CD1c-positive myeloid dendritic cell (primary cell): ENCODE measurements around the gene ZFAND2B.

ENCODE experiments used
- DNase-seq: peaks from one replicate; pipeline ENCODE4 v3.0.0-alpha.2; 2016; ENCODE audit errors: extremely low spot score

ZFAND2B gene

DNA sequence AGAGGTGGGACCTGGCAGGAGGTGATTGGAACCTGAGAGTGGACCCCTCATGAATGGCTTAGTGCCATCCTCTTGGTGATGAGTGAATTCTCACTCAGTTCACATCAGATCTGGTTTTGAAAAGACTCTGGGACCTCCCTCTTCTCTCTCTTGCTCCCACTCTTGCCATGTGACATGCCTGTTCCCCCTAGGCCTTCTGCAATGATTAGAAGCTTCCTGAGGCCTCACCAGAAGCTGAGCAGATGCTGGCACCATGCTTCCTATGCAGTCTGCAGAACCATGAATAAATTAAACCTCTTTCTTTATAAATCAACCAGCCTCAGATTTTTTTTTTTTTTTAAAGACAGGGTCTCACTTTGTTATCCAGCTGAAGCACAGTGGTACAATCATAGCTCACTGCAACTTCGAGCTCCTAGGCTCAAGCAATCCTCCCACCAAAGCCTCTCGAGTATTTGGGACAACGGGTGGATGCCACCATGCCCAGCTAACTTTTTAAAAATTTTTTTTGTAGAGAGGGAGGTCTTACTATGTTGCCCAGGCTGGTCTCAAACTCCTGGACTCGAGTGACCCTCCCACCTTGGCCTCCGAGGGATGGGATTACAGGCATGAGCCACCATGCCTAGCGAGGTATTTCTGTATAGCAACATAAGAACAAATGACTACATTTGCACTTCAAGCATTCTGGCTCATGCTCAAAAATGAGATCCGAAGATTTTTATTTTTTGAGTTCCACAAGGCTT, 2.0 kb upstream of the ZFAND2B start:
- DNase-seq, result no peak

DNA sequence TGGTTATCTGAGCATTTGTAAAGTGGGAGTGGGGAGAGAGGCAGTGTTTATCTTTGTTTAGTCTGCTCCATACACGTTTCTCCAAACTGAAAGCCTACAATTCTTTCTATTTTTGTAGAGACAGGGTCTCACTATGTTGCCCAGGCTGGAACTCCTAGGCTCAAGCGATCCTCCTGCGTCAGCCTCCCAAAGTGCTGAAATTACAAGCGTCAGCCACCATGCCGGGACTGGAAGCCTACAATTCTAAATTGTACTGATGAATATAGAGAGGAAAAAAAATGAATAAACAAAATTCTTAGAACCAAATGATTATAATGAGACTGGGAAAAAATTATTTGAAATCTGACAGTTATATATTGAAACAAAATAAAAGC, 1.4 kb upstream of the ZFAND2B start:
- no peak for DNase-seq

DNA sequence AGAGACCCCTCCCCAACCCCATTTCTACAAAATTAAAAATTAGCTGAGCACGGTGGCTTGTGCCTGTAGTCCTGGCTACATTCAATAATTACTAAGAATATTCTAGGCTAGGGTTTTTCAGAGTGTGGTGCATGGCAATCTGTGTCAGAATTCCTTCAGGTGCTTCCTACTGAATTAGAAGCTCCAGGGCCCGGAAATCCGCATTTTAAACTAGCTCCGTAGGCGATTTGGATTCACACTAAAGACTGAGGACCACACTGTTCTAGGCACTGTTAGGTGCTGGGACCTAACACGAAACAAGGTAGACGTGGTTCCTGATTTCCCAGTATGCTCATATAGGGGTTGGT, 628 bp upstream of the ZFAND2B start:
- no peak for DNase-seq

DNA sequence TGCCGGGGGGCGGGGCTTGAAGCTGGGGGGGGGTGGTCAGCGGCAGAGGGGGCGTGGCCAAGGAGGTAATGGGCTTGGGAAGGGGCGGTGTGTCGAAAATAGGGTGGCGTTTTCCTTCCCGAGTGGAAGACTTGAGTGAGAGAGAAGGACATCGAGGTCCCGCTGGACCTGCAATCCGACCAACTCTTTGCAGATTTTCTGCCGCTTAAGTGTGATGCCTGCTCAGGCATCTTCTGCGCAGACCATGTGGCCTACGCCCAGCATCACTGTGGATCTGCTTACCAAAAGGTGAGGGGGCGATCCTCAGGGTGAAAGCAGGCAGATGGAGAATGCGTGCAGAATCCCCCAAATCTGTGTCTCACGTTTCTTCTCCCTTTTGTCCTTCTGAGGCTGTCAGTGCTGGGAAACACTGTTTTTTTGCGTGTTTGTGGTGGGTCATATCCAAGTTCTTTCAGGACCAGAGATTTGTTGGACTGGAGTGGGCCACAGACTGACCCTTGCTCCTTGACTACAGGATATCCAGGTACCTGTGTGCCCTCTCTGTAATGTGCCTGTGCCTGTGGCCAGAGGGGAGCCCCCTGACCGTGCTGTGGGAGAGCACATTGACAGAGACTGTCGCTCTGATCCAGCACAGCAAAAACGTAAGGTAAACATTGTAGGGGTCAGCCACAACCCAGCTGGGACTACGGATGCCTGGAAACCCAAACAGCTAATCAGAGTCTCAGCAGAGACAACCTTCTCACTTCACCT, 727 bp downstream of the ZFAND2B start:
- DNase-seq, result no peak

DNA sequence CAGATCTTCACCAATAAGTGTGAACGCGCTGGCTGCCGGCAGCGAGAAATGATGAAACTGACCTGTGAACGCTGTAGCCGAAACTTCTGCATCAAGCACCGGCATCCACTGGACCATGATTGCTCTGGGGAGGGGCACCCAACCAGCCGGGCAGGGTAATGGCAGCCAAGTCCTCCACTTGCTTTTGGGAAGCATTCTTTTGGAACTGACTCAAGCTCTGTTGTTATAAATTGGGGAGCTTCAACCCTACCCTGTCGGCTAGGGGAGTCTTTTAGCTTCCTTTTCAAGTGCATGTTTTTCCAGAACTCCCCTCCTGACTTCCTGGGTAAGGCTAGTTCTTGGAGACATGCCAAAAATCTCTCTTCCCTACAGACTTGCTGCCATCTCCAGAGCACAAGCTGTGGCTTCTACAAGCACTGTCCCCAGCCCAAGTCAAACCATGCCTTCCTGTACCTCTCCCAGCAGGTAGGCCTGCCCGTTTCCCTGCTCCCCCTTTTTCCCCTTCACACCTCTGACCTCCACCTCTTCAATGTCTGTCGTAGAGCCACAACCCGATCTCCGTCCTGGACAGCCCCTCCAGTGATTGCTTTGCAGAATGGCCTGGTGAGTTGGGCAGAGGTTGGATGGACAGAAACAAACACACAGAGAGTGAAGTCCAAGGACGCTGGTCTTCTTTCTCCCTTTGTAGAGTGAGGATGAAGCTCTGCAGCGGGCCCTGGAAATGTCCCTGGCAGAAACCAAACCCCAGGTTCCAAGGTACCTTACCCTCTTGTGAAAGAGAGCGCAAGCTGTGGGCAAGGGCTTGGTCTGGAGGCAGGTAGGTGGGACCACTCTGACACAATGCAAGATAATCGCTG, 1.5 kb downstream of the ZFAND2B start:
- DNase-seq, result no peak

DNA sequence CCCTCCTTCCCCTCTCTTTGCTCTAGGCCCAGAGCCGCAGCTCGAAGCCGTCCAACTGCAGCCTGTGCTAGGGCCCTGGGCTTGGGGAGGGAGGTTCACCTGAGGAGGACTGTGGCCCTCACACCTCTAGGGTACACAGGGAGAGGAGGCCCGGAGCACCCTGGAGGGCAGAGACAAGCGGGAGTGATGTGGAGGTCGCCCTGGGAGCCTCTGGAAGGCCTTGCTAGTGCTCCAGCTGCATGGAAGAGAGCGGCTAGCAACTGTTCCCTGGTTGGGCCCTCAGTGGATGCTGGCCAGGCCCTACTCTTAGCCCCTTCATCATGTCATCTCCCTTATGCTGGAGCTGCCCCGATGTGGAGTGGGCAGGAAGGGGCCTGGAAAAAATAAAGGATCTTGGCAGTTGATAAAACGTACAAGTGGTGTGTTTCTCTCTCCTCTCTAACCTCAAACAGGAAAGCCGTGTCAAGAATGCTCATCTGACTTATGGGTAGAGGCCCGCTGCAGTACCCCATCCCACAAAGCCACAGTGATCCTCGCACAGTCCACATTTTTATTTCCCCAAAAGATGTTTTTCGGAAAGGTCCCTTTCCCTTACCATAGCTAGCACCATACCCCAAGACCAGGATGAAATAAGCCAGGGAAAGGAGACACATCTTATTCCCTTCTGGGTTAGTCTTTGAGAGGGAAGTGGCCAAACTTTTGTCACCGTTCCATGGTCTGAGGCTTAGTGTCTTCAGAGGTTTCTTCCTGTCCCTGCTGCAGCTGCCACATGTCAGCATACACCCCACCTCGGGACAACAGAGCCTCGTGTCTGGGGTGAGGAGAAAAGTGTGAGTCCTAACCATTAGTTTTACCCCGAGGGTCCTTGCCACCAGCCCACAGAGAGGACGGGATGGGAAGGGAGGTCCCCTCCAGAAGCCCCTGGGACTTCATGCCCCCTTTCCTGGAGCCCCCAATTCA, 2.9 kb downstream of the ZFAND2B start:
- DNase-seq, result no peak

DNA sequence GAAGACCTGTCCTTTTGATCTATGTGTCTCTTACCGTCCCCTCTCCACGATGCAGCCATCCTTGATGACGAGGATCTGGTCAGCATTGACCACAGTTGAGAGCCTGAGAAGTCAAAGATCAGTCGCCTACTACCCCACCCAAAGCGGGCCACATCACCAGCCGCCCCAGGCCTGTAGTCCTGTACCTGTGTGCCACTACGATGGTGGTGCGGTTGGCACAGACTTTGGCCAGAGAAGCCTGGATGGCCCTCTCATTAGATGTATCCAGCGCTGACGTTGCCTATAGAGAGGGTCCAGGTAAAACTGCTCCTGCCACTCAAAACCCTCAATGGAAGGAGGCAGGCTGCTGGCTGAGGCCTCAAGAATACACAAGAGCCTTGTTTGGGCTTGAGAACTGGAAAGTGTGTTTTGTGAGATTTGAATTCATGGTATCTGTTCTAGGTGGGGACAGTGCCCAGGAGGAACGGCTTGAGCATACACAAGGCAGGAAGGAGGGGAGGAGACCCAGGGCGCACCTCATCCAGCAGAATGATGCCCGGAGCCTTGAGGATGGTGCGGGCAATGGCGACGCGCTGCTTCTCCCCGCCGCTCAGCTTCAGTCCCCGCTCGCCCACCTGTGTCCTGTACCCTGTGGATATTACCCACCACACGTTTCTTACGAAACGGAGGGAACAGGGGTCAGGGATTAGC, 3.8 kb downstream of the ZFAND2B start:
- no peak for DNase-seq

DNA sequence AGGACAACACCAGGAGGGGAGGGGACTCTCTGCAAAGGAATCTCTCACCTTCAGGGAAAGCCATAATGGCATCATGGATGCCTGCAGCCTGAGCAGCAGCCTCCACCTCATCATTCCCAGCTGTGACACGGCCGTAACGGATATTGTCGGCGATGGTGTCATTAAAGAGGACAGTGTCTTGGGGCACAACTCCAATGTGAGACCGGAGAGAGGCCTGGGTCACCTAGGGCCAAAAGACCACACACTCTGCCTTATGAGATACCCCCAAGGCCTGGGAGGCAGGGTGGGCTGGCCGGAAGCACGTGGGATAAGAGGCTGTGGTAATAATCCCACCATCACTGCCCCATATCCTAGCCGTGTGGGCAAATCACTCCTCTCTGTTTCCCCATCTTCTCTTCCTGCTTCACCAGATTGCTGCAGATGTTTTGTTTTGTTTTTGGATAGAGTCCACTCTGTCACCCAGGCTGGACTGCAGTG, 4.3 kb downstream of the ZFAND2B start:
- DNase-seq, result no peak

DNA sequence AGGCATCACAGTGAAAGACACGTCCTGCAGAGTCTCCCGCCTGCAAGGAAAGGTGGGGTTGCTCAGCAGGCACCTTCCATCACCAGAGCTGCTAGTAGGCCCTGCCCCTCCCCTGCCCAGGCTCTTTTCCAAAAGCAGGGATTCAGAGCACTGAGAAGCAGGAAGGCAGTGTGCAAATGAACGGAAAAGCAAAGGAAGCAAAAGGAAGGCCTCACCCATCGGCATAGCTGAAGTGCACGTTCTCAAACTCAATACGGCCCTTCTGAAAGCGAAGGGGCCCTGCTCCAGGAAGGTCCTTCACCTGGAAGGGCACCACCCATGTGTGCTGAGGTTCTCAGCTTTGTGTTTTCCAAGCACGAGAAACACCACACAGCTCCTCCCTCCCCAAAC, 6.4 kb downstream of the ZFAND2B start:
- DNase-seq, result no peak

DNA sequence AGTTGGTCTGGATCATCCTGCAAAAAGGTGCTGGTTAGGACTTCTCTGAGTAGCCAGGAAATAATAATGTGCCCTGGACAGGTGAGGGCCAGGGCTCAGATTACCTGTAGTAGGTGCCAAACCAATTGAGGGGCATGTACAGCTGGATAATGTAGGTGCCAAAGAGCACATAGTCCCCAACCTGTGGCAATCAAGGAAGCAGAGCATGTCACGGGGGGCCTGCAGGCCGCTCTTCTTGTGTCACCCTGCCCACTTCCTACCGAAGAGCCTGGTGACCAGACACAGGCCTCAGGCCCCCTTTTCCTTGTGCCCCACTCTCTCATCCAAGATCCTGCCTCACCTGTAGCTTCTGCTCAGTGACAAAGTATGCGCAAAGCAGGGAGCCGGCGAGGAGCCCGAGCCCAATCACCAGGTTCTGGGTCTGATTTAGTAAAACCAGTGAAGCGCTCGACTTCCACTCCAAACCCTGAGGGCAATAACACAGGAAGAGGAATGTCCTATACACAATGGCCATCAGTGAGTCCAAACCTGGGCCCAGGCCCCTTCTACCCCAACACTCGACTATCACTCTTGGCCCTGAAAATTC, 7.0 kb downstream of the ZFAND2B start:
- no peak for DNase-seq

DNA sequence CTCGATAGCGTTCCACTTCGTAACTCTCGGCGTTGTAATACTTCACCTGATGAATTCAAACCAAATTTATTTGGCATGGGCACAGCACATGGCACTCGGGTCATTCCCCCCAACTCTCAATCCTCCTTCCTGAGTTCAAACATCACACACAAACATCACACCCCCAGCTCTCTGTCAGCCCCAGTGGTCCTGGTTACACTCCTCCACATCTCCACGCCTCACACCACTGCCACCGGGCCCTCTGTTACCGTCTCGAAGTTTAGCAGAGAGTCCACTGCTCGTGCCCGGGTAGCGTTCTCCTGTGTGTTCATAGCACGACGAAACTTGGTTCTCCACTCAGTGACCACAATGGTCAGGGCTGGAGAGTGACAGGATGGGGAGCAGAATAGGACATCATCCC, 7.6 kb downstream of the ZFAND2B start:
- DNase-seq, result no peak

DNA sequence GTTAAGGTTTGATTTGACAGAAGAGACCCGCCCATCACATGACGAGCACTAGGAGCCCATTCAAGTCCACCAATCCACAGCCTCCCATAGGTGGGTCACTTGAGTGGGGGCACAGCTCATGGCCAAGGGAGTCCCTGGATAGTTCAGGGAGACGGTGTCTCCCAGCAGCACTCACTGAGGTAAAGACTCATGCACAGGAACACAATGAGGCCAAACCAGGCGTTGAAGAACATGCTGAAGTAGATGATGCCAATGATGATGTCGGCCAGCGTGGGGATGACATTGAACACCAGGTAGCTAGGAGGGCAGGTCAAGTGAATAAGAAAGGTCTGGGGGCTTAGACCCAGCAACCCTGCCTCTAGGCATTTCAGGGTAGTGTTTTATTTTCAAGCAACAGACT, 8.2 kb downstream of the ZFAND2B start:
- DNase-seq, result no peak

DNA sequence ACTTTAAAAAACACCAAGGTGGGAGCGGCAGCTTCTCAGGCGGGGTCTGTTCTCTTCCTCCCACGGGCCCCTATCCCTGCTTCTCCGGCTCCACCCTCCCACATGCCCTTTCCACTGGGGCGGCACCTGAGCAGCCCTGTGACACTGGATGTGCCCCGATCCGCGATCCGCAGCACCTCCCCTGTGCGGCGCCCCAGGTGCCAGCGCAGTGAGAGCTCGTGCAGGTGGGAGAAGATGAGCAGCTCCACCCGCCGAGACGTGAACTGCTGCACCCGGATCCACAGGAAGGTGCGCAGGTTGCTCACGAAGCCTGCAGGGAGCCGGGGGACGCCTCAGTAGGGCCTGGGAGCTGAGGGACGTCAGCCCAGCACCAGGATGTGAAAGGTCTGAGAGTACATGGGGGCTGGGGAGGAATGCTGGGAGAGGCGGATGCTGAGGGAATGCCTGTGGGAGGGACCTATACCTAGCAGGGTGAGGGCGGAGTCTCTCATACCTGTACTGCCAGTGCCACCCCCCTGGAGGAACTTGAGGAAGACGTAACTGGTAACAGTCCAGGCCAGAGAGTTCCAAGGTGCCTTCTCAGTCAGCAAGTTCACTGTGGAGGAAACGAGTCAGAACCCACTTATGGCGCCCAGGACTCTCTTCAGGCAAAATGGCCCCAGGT, 9.4 kb downstream of the ZFAND2B start:
- DNase-seq, result no peak

DNA sequence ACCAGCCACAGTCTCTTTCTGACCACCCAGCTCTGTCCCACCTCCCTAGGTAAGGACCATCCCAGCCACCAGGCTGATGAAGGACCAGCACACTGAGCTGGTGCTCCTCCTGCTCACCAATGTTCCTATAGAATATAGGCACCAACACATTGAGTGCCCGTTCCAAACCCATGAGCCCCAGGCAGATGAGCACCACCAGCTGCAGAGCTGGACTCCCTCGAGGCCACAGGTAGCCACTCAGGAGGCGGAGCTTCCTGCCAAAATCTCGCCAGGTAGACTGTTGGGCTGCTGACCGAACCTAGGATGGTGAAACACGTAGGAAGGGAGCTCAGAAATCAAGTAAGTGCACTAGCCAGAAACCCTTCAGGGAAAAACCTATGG, 9.9 kb downstream of the ZFAND2B start:
- no peak for DNase-seq

DNA sequence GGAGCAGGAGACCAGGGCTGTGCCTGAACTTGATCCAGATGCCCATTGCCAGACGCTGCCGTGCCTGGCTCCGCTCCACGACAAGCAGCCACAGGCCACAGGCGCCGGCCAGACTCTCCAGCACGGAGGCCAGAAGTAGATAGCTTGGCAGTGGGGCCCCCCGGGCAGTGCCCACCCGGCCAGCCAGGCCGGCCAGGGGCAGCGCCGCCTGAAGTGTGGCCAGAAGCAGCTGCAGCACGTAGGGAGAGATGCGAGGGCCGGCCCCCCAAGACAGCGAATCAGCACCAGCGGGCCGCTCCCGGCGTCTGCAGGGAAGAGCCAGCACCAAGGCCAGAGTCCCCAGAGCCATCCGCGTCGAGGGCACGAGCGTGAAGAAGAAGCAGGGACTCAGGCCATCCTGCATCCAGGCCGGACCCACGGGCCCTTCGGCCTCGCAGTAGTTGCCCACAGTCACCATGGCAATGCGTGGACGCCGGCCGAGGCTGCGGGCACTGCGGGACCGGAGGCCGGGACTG, 11.7 kb downstream of the ZFAND2B start:
- peak; percentile 56 for DNase-seq

DNA sequence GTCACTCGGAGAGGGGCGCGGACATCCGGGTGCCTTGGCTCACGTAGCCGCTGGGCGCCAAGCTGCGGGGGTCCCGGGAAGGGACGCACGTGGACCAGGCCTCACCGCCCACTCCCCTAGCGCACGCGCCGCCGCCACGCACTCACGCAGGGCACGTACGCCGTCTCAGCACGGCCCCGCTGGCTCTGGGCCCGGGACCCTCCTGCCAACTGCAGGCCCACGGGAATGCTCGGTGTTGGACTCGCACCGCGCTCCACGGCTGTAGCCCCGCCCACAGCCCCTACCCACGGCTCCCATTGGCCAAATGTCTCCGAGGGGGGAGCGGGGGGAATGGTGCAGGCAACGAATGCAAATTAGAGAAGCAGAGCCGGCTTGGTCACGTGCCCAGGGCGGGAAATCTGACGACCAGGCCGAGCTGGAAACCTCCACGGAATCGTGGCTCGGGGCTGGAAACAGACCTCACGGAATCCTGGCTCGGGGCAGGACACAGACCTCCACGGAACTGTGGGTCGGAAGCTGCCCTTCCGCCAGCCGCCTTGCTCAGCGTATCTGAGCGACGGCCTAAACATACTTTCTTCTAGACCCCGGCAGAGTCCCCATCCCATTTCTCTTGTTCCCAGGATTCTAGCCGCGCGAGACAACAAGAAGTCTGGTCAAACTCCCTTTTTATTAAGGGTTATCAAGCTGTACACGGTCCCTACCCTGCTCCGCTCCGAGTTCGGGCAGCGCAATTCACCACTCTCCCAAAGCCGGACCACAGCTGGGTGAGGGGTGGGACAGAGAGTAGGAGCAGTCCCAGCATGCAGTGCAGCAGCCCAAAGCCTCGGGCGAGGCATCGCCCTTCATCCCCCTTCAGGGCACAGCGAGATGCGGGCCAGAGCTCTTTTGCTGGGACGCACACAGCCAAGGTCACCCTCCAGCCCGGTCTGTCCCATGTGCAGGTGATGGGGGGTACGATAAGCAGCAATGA, 12.4 kb downstream of the ZFAND2B start, which contains the start of gene ABCB6:
Gene ABCB6, minus strand, starts transcription at position 227 of the 970 bp plus-strand sequence. CDS start 285 bp downstream, outside the sequence.
- DNase-seq, result peak; percentile 86

DNA sequence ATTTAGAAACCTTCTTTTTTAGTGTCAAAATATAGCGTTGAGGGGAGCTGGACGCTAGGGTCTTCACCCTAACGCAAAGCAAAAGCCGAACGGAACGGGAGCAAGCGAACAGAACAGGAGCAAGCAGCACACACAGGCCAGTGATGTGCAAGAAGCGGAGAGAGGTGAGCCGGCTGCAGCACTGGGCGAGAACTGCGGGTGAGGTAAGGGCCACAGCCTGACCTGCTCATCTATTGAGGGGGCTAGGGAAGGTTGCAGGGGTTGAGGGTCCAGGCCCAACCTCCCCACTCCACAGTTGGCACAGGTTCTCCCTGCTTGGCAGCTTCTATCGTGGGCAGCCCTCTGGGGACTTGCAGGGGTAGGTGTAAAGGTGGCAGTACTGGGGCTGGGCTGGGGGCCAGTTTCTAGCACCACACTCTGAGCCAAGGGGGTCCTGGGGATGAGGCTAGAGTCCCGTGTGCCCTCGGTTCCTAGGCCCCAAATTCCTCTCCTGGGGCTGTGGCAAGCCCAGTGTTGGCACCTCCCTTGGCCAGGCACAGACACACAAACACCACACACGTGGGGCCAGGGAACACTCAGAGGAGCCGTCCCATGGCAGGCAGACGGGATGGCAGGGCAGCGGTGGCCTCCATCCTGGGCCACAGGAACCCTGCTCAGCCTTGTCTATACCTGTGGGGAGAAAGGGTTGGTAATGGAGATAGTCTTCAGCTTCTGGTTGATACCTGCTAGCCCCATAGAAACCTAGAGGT, 13.4 kb downstream of the ZFAND2B start:
- DNase-seq, result no peak
